DMS153 treated with DMSO at 0.1 percent for 48 hours (cell line): ENCODE measurements around the gene COL1A2.

Experiments
- DNase-seq: peaks from one replicate; lab custom pipeline; 2025; ENCODE audit not compliant: unreplicated experiment; lab: John Stamatoyannopoulos, UW

Gene COL1A2

DNA sequence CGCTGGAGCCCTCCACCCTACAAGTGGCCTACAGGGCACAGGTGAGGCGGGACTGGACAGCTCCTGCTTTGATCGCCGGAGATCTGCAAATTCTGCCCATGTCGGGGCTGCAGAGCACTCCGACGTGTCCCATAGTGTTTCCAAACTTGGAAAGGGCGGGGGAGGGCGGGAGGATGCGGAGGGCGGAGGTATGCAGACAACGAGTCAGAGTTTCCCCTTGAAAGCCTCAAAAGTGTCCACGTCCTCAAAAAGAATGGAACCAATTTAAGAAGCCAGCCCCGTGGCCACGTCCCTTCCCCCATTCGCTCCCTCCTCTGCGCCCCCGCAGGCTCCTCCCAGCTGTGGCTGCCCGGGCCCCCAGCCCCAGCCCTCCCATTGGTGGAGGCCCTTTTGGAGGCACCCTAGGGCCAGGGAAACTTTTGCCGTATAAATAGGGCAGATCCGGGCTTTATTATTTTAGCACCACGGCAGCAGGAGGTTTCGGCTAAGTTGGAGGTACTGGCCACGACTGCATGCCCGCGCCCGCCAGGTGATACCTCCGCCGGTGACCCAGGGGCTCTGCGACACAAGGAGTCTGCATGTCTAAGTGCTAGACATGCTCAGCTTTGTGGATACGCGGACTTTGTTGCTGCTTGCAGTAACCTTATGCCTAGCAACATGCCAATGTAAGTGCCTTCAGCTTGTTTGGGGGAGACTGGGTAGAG, at the start of gene COL1A2:
COL1A2 (plus strand) TSS at position 459 of the 704 bp plus-strand sequence; CDS start at position 596, 137 bp downstream.
- peak; percentile 19 for DNase-seq

- DNase-seq: no peak
Observed at GRCh38 chr7:94345907-94346306, 48.8 kb upstream of the COL1A2 start.

DNA sequence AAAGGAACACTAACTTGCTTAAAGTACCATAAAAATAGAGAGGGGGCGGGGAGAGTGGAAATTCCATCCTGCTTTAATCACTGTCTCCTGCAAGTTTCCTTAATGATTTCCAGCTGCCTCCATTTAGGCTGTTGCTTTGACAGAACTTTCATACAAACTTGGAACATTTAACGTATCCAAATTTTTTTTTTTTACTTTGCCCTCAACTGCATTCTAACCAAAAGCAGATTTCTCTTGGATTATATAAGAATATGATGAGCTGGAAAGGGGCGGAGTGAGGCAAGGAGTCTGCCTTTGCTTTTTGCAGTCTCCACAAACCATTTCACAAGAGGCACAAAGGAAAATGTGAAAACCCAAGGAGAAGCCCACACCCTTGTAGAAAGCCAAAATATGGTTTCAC, 46.6 kb upstream of the COL1A2 start:
- DNase-seq: no peak

- DNase-seq: peak; percentile 71
Observed at GRCh38 chr7:94350734-94351133, 44.0 kb upstream of the COL1A2 start.

DNA sequence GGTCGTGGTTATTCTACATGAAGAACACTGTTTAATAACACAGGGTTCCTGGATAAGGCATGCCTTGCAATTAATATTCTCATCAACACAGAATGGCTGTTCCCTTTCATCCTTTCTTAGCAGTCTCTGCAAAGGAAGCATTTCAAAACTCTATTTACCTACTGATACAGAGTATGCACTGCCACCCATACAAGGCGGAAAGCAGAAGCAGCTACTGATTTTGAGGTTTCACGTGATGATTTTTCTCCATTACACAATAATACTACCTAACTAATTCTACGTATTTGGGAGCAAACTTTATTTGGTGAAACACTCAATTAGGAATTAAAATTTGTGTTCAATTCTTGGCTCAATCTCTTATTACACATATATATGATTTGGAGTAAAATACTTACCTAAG, 43.0 kb upstream of the COL1A2 start:
- no peak for DNase-seq

GRCh38 chr7:94352887-94353286, 41.8 kb upstream of the COL1A2 start:
- DNase-seq: no peak

DNA sequence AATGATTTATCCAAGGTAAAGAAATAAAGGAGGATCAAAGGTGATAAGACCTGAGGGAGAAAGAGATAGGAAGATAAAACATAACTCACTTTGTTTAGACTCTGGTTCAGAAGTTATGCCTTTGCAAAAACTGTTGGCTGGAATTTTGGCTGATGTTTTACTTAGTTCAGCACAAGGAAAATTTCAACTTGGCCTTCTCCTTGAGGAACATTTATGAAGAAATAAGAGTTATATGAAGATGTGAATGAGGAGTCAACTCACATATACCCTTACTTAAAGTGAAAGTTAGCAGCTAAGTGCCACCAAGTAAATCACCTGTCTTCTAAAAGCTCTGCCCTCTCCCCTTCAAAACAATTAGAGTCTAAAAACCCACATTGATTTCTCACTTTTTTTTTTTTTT, 39.7 kb upstream of the COL1A2 start:
- no peak for DNase-seq

GRCh38 chr7:94355454-94355853, 39.2 kb upstream of the COL1A2 start:
- no peak for DNase-seq

GRCh38 chr7:94357076-94357475, 37.6 kb upstream of the COL1A2 start:
- no peak for DNase-seq

GRCh38 chr7:94360926-94361325, 33.8 kb upstream of the COL1A2 start:
- DNase-seq: no peak

DNA sequence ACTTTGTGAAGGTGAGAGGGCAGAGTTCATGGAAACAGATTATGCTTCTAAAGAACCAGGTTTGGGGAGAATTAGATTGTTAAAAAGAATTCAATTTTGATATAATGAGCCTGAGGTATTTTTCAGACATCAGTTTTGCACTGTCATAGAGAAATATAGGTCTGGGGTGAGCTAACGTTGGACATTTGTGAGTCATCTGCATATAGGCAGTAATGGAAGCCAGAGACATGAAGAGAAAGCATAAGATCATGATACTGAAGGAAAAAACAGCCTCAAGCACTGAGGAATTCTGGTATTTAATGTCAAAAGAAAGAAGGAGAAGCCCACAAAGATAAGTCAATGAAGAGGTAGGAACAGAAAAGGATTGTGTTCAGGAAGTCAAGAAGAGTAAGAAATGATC, 32.4 kb upstream of the COL1A2 start:
- DNase-seq: no peak

DNA sequence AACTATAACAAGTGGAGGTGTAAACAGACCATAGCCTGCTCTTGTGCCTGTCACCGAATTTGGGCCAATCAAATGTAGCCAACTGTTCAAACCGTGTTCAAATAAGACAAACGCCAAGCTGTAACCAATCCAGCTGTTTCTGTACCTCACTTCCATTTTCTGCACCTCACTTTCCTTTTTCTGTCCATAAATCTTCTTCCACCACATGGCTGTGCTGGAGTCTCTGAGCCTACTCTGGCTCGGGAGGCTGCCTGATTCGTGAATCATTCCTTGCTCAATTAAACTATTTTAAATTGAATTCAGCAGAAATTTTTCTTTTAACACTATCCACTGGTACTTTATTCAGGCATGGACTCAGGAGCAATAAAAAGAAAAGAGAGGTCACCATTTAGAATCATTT, 29.9 kb upstream of the COL1A2 start:
- DNase-seq: no peak

DNA sequence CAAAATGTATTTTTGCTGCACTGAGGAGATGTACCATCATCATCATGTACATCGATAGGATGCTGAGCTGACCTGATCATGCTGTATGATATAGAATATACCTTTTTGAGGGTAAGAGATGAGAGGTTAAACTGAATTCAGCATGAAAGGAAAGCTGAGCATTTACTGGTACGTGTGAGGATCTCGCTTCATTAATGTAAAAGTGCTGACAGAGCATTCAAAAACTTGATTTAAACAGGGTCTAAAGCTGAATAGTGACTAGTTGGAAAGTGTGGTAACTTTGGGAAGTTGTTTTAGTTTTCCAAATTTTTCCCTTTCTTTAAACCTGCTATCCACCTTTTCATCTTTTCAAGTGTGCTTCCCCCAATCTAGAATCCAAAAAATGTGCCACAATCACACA, 28.5 kb upstream of the COL1A2 start:
- no peak for DNase-seq

DNA sequence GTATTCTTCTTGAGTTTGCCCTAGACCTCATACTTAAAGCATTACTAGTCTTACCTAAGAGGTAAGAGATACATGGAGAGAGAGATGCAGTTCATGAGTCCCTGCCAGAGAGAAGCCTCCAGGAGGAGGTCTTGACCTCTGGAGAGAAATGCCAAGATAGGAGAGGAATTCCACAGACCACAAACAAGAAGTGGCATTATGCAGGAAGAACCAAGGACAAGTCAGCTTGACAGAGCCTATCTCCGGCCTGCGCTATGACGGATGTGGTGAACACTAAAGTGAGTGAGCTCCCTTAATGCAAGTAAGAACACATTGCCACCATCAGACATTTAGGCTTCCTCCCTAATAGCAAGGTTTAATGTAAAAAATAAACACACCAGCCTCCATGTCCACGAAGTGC, 27.9 kb upstream of the COL1A2 start:
- no peak for DNase-seq

DNA sequence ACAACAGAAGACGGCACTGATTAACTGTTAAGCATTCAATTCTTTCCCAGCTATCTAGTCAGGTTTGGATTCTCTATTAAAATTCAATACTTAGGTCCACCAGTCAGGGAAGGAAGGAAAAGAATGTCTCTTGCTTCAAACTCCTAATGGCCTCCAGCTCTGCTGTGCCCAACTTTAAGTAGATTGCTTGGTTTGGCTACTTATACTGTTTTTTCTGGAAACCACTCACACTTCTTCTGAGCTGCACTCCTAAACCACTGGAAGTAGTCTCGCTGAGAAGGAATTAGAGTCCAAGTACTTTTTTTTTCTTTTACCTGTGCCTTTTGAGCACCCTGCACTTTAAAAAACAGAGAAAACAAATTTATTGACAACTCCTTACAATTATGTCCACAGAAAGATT, 26.7 kb upstream of the COL1A2 start:
- no peak for DNase-seq

- no peak for DNase-seq
Observed at GRCh38 chr7:94368371-94368791, 26.3 kb upstream of the COL1A2 start.

DNA sequence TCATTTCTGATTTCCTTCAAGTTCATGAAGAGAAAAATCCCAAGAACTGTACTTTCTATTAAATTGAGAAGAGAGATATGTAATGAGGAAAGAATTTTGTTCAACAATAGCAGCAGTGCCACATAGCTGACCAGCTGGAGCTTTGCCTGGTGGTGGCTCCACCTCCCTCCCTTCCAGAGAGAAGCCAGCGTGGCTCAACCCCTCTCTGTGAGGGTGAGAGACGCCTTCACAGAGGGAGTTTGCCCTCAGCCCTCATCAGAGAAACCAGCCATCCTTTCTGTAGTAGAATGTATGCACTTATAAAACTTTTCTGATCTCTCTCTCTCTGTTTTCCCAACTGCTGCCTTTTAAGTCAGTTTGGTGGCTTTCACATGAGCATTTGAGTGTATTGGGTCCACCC, 20.5 kb upstream of the COL1A2 start:
- DNase-seq: no peak

GRCh38 chr7:94374721-94375566, 19.8 kb upstream of the COL1A2 start:
- no peak for DNase-seq

GRCh38 chr7:94375691-94376090, 19.0 kb upstream of the COL1A2 start:
- no peak for DNase-seq

- DNase-seq: no peak
Observed at GRCh38 chr7:94376281-94376680, 18.4 kb upstream of the COL1A2 start.

DNA sequence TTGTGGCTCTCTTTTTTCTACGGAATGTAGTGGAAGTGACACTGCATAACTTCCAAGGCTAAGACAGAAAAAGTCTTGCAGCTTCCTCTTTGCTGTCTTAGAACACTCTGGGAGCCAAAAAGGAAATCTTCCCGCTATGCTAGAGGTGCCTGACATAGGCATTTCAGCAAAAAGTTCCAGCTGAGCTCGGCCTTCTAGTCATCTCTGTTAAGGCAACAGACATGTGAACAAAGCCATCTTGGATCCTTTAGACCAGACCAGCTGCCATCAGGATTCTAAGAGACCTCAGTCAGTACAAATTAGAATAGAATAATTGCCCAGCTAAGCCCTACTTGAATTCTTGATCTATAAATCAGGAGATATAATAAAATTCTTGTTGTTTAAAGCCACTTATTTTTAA, 16.3 kb upstream of the COL1A2 start:
- no peak for DNase-seq

DNA sequence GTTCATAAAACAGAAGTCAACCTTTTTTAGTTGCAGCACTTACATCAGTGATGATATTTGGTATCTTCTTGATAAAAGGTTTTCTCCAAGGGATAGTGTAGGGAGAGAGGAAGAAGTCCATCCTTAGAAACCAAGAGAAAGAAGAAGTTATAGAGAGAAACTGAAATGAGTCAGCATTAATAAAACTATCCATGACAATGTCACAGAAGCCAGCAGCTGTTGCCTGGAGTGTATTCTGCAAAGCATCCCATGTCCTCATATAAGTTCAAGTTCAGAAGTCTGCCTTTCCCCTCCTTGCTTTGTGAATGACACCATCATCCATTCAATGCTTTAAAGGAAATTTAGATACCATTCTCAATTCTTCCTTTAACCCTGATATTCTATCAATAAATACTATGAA, 14.4 kb upstream of the COL1A2 start:
- DNase-seq: no peak
